HG03457 (cell line): ENCODE results near the gene ITIH6.

Experiments
- ATAC-seq: cut with Tn5 transposase; IDR thresholded peaks from one replicate; pipeline ENCODE4 v1.9.1; 2021; ENCODE audit warnings: moderate number of reproducible peaks; ENCODE audit not compliant: unreplicated experiment

The ITIH6 gene

GRCh38 chrX:54715621-54716020, 82.4 kb downstream of the ITIH6 start:
- no peak for ATAC-seq

- ATAC-seq = no peak
Measured at GRCh38 chrX:54714424-54714823, 83.6 kb downstream of the ITIH6 start.

GRCh38 chrX:54711735-54712134, 86.3 kb downstream of the ITIH6 start:
- no peak for ATAC-seq

GRCh38 chrX:54710920-54711319, 87.1 kb downstream of the ITIH6 start:
- no peak for ATAC-seq

- ATAC-seq = no peak
Measured at GRCh38 chrX:54708404-54708803, 89.7 kb downstream of the ITIH6 start.
